Stimulated activated CD8-positive, alpha-beta memory T cell treated with anti-CD3 and anti-CD28 coated beads, Interleukin-12 subunit alpha, Interleukin-12 subunit beta, amount 100 ng/mL, for 24 hours (primary cell): ENCODE measurements around the gene WDCP.
"Not testable (repeated sequence)": the region's sequence is repeated elsewhere in the genome, so short reads cannot be mapped to it uniquely, and the experiment has no call there.

Experiments used
- DNase-seq: peaks from one replicate; pipeline ENCODE4 v3.0.0-alpha.2; 2020; ENCODE audit errors: extremely low read depth

The WDCP gene

GRCh38 chr2:24022324-24022974 lies 24.7 kb downstream of the WDCP start:
- no peak for DNase-seq

DNA sequence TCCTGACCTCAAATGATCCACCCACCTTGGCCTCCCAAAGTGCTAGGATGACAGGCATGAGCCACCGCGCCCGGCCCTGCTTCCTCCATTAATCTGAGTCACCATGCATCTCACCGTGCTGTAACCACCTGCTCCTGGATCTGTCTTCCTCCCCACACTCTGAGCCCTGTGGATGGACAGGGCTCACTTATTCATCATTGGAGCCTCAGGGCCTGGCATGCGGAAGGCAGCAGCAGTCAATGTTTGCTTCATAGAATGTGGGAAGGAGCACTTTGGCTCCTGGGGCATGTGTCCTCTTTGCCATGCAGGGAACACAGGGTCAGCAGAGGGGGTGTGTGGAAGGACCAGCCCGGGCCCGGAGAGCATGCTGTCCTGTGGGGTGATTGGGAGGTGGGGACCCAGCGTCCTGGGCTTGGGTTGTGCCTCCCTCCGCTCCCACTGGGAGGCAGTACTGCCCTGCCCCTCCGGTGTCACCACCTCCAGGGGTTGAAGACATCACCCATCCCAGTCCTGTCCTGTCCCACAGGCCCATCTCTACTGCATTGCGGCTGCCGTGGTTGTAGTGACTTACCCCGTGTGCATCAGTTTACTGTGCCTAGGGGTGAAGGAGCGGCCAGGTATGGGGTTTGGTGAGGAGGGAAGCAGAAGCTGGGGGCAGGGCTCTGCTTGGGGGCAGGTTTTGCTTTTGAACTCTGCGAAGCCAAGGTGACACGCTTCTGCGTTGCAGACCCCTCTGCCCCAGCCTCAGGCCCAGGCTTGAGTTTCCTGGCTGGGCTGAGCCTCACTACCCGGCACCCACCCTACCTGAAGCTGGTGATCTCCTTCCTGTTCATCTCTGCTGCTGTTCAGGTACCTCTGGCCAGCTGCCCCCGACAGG lies 25.8 kb downstream of the WDCP start:
- no peak for DNase-seq

DNA sequence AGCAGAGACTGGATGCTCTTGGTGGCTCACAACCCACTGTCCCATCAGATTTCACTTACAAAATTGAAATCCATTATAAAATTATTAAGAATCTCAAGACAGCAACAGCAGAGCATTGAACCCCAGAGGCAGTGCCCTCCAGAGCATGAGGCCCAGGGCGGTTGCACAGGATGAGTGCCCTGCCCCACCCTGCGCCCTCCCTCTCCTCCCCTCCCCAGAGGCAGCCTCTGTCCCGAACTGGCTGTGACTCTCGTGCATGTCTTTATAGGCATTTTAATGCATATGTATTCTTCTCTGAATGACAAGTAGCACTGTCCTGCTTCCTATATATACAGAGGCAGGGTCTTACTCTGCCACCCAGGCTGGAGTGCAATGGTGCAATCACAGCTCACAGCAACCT lies 26.9 kb downstream of the WDCP start:
- no peak for DNase-seq

- DNase-seq: no peak
Observed at GRCh38 chr2:24019729-24020128, 27.5 kb downstream of the WDCP start.

DNA sequence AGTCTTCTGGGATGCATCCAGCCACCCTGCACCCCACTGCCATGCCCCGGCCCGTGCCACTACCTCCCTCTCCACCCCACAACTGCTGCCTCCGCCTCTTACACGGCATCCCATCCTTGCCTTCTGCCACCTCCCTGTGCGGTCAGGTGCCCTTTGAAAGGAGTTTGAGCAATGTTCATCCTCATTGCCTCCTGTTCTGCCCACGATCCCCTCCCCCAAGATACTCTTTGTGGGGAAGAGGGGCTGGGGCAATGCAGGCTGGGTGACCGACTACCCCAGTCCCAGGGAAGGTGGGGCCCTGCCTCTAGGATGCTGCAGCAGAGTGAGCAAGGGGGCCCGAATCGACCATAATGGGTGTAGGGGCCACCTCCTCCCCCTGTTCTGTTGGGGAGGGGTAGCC lies 28.9 kb downstream of the WDCP start:
- no peak for DNase-seq

DNA sequence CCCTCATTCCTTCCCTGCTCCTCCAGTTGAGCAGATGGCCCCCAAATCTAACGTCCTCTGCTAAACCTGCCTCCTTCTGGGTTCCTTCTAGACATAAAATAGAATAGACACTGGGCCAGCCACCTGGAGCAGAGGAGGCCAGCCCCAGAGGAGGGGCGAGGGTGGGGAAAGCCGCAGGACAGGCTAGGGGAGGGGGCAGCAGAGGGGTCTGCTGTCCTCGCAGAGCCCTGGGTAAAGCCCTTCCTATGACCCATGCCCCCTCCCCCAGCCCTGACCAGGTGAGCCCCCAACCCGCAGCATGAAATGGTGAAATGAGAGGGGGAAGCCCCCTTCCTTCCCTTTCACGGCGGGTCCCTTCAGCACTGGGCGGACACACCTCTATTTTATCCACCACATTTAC lies 29.5 kb downstream of the WDCP start:
- no peak for DNase-seq

GRCh38 chr2:24016853-24017703 lies 30.1 kb downstream of the WDCP start:
- DNase-seq: no peak

- no peak for DNase-seq
Observed at GRCh38 chr2:24016376-24016761, 30.8 kb downstream of the WDCP start.

- no peak for DNase-seq
Observed at GRCh38 chr2:24015562-24016375, 31.4 kb downstream of the WDCP start.

DNA sequence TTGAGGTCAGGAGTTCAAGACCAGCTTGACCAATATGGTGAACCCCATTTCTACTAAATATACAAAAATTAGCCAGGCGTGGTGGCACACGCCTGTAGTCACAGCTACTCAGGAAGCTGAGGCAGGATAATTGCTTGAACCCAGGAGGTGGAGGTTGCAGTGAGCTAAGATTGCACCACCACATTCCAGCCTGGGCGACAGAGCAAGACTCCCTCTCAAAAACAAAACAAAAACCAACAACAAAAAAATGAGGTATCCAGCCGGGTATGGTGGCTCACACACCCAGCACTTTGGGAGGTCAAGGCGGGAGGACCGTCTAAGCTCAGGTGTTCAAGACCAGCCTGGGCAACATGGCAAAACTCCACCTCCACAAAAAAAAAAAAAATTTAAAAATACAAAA lies 32.3 kb downstream of the WDCP start:
- DNase-seq: not testable (repeated sequence)

GRCh38 chr2:24012521-24013188 lies 34.5 kb downstream of the WDCP start:
- DNase-seq: no peak

- no peak for DNase-seq
Observed at GRCh38 chr2:24011250-24012104, 35.7 kb downstream of the WDCP start.

DNA sequence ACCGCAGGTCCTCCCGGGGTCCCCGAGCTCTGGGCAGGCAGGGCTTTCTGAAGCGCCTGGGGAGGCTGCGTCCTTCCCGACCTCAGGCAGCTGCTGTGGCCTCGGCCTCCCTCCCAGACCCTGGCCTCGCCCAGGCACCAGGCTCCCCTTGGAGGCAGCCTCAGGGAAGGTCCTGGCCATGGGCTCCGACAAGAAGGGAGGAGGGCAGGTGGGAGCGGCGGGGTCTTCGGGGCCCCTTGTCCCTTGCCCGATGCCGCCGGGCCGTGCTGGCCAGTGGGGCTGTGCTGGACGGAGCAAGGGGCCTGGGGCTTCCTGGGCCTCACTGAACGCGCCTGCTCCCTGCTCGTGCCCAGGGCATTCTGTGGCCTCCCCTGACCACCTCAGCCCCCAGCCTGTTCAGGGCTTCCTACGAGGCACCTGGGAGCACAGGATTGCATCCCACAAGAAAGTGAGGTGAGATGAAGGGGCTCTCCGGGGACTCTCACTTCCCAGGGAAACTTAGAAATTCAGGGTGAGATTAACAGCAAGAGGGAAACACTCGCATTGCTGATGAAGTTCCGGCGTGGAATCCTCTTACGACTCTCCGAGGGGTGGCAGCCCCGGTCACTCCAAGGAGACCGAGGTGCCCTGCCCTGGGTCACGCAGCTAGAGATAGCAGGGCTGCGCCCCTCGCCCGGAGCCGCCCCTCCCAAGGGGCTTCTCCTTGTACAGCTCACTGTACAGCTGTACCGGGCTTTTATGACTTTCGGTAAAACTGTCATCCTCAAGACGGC lies 36.5 kb downstream of the WDCP start:
- DNase-seq: no peak

DNA sequence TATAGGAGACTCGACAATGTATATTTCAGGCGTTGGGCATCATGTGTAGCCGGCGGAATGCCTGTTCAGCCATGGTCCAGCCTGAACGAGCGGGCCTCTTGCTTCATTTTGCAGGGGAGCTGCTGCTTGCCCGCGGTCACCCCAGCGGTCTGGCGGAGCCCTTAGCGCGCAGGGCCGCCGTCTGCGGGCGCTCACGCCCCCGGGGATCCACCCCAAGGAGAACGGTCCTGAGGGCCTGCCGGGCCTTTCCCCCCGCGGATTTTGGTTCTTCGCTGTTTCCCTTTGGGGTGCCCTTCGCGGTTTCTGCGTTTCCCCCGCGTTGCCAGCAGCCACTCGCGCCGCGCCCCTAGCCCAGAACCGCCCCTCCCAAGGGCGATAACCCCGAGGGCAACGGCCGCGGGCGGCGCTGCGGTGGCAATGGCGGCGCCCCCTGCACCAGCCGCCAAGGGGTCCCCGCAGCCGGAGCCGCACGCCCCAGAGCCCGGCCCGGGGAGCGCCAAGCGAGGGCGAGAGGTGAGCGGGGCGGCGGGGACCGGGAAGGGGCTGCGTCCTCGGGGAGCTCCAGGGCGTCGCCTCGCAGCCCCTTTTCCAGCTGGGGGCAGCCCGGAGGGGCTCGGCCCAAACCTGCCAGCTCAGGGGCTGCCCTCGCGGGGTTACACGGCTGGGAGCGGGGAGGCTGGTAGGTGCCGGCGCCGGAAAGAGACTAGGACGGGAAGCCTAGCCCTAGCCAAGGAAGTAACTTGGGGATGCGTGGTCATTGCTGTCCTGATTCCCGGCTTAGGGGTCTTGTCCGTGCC lies 37.3 kb downstream of the WDCP start, which contains the start of gene MFSD2B:
TSS of gene MFSD2B (plus strand) at position 406 of the 797 bp plus-strand sequence. CDS start at position 418, 12 bp downstream.
- DNase-seq: no peak

DNA sequence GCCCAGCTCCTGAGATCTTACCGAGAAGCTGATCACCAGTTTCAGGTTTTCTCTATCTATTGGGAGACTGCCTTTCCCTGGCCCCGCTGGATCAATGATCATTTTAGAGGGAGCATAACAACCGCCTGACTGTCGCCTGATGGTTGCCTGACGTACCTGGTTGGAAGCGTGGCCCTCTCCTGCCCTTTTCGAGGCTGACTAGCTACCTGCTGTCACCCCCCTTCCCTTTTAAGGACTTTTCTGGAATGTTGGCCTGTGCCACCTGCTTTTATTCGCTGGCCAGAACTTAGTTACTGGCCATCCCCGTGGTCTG lies 37.9 kb downstream of the WDCP start:
- DNase-seq: no peak

DNA sequence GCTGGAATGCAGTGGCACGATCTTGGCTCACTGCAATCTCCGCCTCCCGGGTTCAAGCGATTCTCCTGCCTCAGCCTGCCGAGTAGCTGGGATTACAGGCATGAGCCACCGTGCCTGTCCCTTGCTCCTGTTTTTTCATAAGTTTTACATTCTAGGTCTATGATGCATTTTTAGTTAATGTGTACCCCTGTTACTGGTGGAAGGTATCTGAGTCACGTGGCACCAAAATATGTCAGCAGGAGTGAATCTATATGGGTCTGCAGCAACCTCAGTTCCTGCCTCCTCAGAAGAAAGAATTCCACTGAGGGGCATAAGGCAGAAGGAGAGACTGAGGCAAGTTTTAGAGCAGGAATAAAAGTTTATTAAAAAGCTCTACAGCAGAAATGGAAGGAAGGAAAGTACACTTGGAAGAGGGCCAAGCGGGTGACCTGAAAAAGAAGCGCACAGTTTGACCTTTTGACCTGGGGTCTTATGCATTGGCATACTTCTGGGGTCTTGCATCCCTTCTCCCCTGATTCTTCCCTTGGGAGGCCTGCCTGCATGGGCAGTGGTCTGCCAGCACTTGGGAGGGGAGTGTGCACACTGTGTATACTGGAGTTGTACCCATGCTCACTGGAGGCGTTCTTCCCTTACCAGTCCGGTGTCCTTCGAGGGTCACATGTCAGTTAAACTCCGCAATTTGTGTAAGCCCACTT lies 38.4 kb downstream of the WDCP start:
- no peak for DNase-seq

- DNase-seq: no peak
Observed at GRCh38 chr2:24007693-24008092, 39.5 kb downstream of the WDCP start.

GRCh38 chr2:23994567-23994966 lies 52.6 kb downstream of the WDCP start:
- no peak for DNase-seq
